Progenitor cell of endocrine pancreas (in vitro differentiated cells): ENCODE data around the gene ALDH1L1. TPM values are rescaled to one million over a fixed set of nuclear protein-coding genes. Genes with fewer than 3 reads are reported as not detected.
A peak's percentile ranks its signal among the peaks of the same experiment; 100 is the strongest.

Experiments used
- DNase-seq: peaks from one replicate; pipeline ENCODE4 v3.0.0; 2021; ENCODE audit warnings: low spot score; ENCODE audit not compliant: unreplicated experiment
- H3K27ac Mint-ChIP-seq: 2 replicates; pipeline ENCODE4 v1.8.0; 2021; ENCODE audit warnings: mild to moderate bottlenecking, moderate library complexity, mixed read lengths
- H3K27me3 Mint-ChIP-seq: 2 replicates; pipeline ENCODE4 v1.8.0; 2021; ENCODE audit warnings: mixed read lengths
- H3K36me3 Mint-ChIP-seq: 2 replicates; pipeline ENCODE4 v1.8.0; 2022; ENCODE audit warnings: mixed read lengths; ENCODE audit not compliant: insufficient read depth
- H3K4me1 Mint-ChIP-seq: 2 replicates; pipeline ENCODE4 v1.8.0; 2021; ENCODE audit warnings: low read depth, mixed read lengths
- H3K4me3 Mint-ChIP-seq: 2 replicates; pipeline ENCODE4 v1.8.0; 2021; ENCODE audit warnings: low read depth, mild to moderate bottlenecking, moderate library complexity, mixed read lengths
- H3K9me3 Mint-ChIP-seq: 2 replicates; pipeline ENCODE4 v1.8.0; 2021; ENCODE audit warnings: low read depth, mixed read lengths
- total RNA-seq: library from RNA; stranded (reverse); gene quantifications from 2 replicates; pipeline ENCODE4 v1.2.1, GENCODE V29; 2021
- TF ChIP-seq, protein P1 (sequence below): fragments of 200-600 bp; sonication (generic); IDR thresholded peaks from one replicate; pipeline ENCODE4 v1.5.0; 2021; ENCODE audit warnings: antibody characterized with exemption, mild to moderate bottlenecking; ENCODE audit not compliant: unreplicated experiment

ALDH1L1 gene
- total RNA-seq, 1 donor from 2014 or later: 3.1 TPM

DNA sequence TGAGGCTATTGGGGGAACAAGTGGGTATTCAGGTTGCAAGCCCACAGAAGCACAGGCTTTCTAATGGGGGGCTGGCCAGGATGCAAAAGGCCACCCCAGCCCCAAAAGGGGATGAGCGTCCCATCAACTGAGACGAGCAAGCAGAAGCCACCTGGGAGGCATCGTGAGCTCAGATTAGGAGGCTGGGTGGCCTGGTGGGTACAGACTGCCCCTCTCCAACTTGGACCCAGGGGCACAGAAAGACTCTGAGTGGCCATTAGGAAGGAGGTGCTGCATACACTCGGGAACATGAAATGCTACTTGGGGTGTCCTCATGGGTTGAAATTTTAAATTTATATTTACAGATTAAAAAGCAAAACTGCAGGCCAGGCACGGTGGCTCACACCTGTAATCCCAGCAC lies 125.5 kb downstream of the ALDH1L1 start:
- TF ChIP-seq, protein P1, sequence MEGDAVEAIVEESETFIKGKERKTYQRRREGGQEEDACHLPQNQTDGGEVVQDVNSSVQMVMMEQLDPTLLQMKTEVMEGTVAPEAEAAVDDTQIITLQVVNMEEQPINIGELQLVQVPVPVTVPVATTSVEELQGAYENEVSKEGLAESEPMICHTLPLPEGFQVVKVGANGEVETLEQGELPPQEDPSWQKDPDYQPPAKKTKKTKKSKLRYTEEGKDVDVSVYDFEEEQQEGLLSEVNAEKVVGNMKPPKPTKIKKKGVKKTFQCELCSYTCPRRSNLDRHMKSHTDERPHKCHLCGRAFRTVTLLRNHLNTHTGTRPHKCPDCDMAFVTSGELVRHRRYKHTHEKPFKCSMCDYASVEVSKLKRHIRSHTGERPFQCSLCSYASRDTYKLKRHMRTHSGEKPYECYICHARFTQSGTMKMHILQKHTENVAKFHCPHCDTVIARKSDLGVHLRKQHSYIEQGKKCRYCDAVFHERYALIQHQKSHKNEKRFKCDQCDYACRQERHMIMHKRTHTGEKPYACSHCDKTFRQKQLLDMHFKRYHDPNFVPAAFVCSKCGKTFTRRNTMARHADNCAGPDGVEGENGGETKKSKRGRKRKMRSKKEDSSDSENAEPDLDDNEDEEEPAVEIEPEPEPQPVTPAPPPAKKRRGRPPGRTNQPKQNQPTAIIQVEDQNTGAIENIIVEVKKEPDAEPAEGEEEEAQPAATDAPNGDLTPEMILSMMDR: no peak
- no peaks in the 10 kb centered on the region for H3K9me3 Mint-ChIP-seq
- no peak for DNase-seq
- no peak overlapping the region for H3K27ac Mint-ChIP-seq
- H3K36me3 Mint-ChIP-seq: peaks cover 8% of the 10 kb centered on the region
- H3K4me1 Mint-ChIP-seq: peaks cover 6% of the 10 kb centered on the region
- H3K27me3 Mint-ChIP-seq: no peaks in the 10 kb centered on the region
- no peak overlapping the region for H3K4me3 Mint-ChIP-seq

DNA sequence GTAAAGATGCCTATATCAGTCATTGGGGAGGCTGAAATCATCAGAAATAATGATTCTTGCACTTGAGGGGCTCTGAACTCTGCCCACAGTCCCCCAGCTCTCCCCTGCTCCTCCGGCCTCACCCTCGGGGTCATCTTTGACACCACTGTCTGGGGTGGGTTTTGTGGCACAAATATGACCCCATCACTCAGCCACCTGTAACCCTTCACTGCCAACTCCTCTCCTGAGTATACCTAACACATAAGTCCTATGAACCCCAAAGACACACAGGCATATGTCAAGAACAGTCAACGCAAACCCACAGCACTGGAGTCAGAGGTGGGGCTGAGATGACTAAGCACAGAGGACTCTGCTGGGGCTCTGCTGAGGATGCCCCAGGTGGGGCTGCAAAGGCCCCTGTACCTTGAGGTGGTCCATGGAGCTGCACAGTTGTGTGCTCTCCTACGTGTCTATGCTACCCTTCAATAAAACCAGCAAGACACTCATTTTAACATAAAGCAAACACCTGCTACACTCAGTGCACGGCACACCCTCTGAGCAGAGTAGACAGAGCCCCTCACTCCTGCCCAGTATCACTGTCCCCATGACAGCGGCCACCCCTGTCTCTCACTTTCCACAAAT lies 126.3 kb downstream of the ALDH1L1 start:
- no peaks in the 10 kb centered on the region for H3K9me3 Mint-ChIP-seq
- no peak overlapping the region for H3K4me3 Mint-ChIP-seq
- peak overlapping the region; percentile 26 for H3K27ac Mint-ChIP-seq
- no peaks in the 10 kb centered on the region for H3K27me3 Mint-ChIP-seq
- TF ChIP-seq, protein P1: no peak
- H3K36me3 Mint-ChIP-seq: peaks cover 7% of the 10 kb centered on the region
- peaks cover 6% of the 10 kb centered on the region for H3K4me1 Mint-ChIP-seq
- no peak for DNase-seq

Other genes starting within 250 kb of the ALDH1L1 start
- gene ROPN1B, start 211.4 kb downstream of the ALDH1L1 start, total RNA-seq: not detected in 2 replicates
- gene SLC41A3, start 96.5 kb downstream of the ALDH1L1 start, total RNA-seq: 51.1 and 62.4 TPM in 2 replicates
- gene KLF15, start 176.8 kb upstream of the ALDH1L1 start, total RNA-seq: 16.4 and 17.7 TPM in 2 replicates
- 0.79 and 1.00 TPM in 2 replicates for gene CFAP100, start 214.3 kb upstream of the ALDH1L1 start, total RNA-seq